ENCODE measurements around the gene SMCO3. TPM values are rescaled to one million over a fixed set of nuclear protein-coding genes. Genes with fewer than 3 reads are reported as not detected.
"Not testable (repeated sequence)": the region's sequence is repeated elsewhere in the genome, so short reads cannot be mapped to it uniquely, and the experiment has no call there.

SMCO3 gene
- polyA plus RNA-seq, 1 of the 3 experiments (the other 2 are of a cell fraction) = 0.03 TPM

- H3F3A ChIP-seq (replicated peaks; ENCODE audit: insufficient read depth) = peaks cover 23% of the 10 kb centered on the region
- H4K20me1 ChIP-seq (ENCODE audit: insufficient read depth) = peaks cover 23% of the 10 kb centered on the region; the same call in 1 of the 2 replicates
- peaks cover 9 to 54% of the 10 kb centered on the region in 2 experiments for H3K36me3 ChIP-seq (replicated peaks in 1 of 2; ENCODE audit: control insufficient read depth in 1 of 2, insufficient read depth in 2 of 2, low read length in 1 of 2)
- no peaks in the 10 kb centered on the region for H3K27me3 ChIP-seq (ENCODE audit: insufficient read depth)
- H3K9me2 ChIP-seq = 0 out of 2 replicates have a peak, but pooled peaks cover 3% of the 10 kb centered on the region
- H3K4me3 ChIP-seq (ENCODE audit: low read depth in 2 of 2, low read length in 1 of 2) = no peak overlapping the region
- H3K79me2 ChIP-seq (ENCODE audit: insufficient read depth) = peaks cover 70% of the 10 kb centered on the region
- DNase-seq = no peak
- H3K9ac ChIP-seq = no peak overlapping the region
- CTCF ChIA-PET = no interaction called here
- POLR2A ChIA-PET = no interaction called here
- no peak overlapping the region for H3K4me2 ChIP-seq
- H2AFZ ChIP-seq (ENCODE audit: low read depth) = no peak overlapping the region
- H3K27ac ChIP-seq (ENCODE audit: low read depth in 2 of 2, low read length in 1 of 2) = no peak overlapping the region
- WGBS (ENCODE audit: low lambda C conversion rate) = 98% methylated on average over 2 of the region's 2 CpGs
- TF ChIP-seq EP300 (IDR thresholded peaks at IDR 0.05; ENCODE audit: borderline replicate concordance in 1 of 2, low read depth in 1 of 2, low read length in 1 of 2) (no peak), TAF1 (IDR thresholded peaks at IDR 0.05; ENCODE audit: borderline replicate concordance, low read depth, low read length) (no peak), JUND (IDR thresholded peaks at IDR 0.05) (no peak), RFX5 (IDR thresholded peaks at IDR 0.05; ENCODE audit: low read length) (no peak), RXRA (IDR thresholded peaks at IDR 0.05; ENCODE audit: borderline replicate concordance, low read depth) (no peak), EZH2phosphoT487 (IDR thresholded peaks at IDR 0.05; ENCODE audit: borderline replicate concordance, low read depth) (no peak)
- H3K4me1 ChIP-seq (ENCODE audit: control insufficient read depth in 1 of 2, insufficient read depth in 2 of 2, low read depth in 1 of 2, low read length in 1 of 2) = peaks cover 8 to 11% of the 10 kb centered on the region in 2 experiments; a peak in 3 of 4 replicates
- H3K9me3 ChIP-seq = no peaks in the 10 kb centered on the region
Measured at GRCh38 chr12:14765398-14765797, 48.6 kb downstream of the SMCO3 start.

GRCh38 chr12:14759711-14760280 is 54.2 kb downstream of the SMCO3 start:
- Histone ChIP-seq H3K79me2 (ENCODE audit: insufficient read depth) (peaks cover 15% of the 10 kb centered on the region), H3K36me3 (replicated peaks in 1 of 2; ENCODE audit: control insufficient read depth in 1 of 2, insufficient read depth in 2 of 2, low read length in 1 of 2) (peaks cover 5 to 21% of the 10 kb centered on the region in 2 experiments)
- H3K9ac ChIP-seq; H3K9me3 ChIP-seq; CTCF ChIA-PET; H2AFZ ChIP-seq (ENCODE audit: low read depth); H3K4me1 ChIP-seq (ENCODE audit: control insufficient read depth in 1 of 2, insufficient read depth in 2 of 2, low read depth in 1 of 2, low read length in 1 of 2); DNase-seq; H3K9me2 ChIP-seq; H3K4me2 ChIP-seq; H3F3A ChIP-seq (replicated peaks; ENCODE audit: insufficient read depth); POLR2A ChIA-PET; H4K20me1 ChIP-seq (ENCODE audit: insufficient read depth); H3K27ac ChIP-seq (ENCODE audit: low read depth in 2 of 2, low read length in 1 of 2); H3K4me3 ChIP-seq (ENCODE audit: low read depth in 2 of 2, low read length in 1 of 2); H3K27me3 ChIP-seq (ENCODE audit: insufficient read depth): not testable (repeated sequence)
- 87% methylated on average over 6 of the region's 6 CpGs for WGBS (ENCODE audit: low lambda C conversion rate)

- TF ChIP-seq, protein P1, sequence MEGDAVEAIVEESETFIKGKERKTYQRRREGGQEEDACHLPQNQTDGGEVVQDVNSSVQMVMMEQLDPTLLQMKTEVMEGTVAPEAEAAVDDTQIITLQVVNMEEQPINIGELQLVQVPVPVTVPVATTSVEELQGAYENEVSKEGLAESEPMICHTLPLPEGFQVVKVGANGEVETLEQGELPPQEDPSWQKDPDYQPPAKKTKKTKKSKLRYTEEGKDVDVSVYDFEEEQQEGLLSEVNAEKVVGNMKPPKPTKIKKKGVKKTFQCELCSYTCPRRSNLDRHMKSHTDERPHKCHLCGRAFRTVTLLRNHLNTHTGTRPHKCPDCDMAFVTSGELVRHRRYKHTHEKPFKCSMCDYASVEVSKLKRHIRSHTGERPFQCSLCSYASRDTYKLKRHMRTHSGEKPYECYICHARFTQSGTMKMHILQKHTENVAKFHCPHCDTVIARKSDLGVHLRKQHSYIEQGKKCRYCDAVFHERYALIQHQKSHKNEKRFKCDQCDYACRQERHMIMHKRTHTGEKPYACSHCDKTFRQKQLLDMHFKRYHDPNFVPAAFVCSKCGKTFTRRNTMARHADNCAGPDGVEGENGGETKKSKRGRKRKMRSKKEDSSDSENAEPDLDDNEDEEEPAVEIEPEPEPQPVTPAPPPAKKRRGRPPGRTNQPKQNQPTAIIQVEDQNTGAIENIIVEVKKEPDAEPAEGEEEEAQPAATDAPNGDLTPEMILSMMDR (IDR thresholded peaks at IDR 0.05) = peak; percentile 25; the same call in 1 of the 2 replicates
- TF ChIP-seq RFX5 (IDR thresholded peaks at IDR 0.05; ENCODE audit: low read length) = no peak
- ChIA-PET POLR2A (no interaction called here), CTCF (interaction anchor here (0.8 to 1.9 kb wide), 3 partner anchors 13 to 240 kb away, joined by 3 to 7 read pairs (median 4); a partner anchor contains a TSS)
- no peak overlapping the region for H3K4me2 ChIP-seq
- H3K27me3 ChIP-seq (ENCODE audit: insufficient read depth) = no peaks in the 10 kb centered on the region
- peak; percentile 22 for DNase-seq
- H3K27ac ChIP-seq (ENCODE audit: low read depth in 2 of 2, low read length in 1 of 2) = no peak overlapping the region
- no peak overlapping the region for H2AFZ ChIP-seq (ENCODE audit: low read depth)
- H3K79me2 ChIP-seq (ENCODE audit: insufficient read depth) = no peaks in the 10 kb centered on the region
- no peaks in the 10 kb centered on the region for H3K4me1 ChIP-seq (ENCODE audit: control insufficient read depth in 1 of 2, insufficient read depth in 2 of 2, low read depth in 1 of 2, low read length in 1 of 2)
- H3K9me3 ChIP-seq = no peaks in the 10 kb centered on the region
- H3K4me3 ChIP-seq (ENCODE audit: low read depth in 2 of 2, low read length in 1 of 2) = no peak overlapping the region
- no peaks in the 10 kb centered on the region for H3F3A ChIP-seq (replicated peaks; ENCODE audit: insufficient read depth)
- H3K9me2 ChIP-seq = no peaks in the 10 kb centered on the region
- H3K36me3 ChIP-seq (replicated peaks in 1 of 2; ENCODE audit: control insufficient read depth in 1 of 2, insufficient read depth in 2 of 2, low read length in 1 of 2) = peaks cover 0 to 1% of the 10 kb centered on the region in 2 experiments
- WGBS (ENCODE audit: low lambda C conversion rate) = 75% methylated on average over 16 of the region's 17 CpGs
- H3K9ac ChIP-seq = no peak overlapping the region
- H4K20me1 ChIP-seq (ENCODE audit: insufficient read depth) = no peaks in the 10 kb centered on the region
Measured at GRCh38 chr12:14756334-14757143, 57.4 kb downstream of the SMCO3 start.

Other genes with a start within 250 kb of the SMCO3 start
- 0.03 and 0.10 TPM in 2 replicates for gene PLBD1, start 246.3 kb downstream of the SMCO3 start, polyA plus RNA-seq (2012; rRNA removed)
- not detected in 2 replicates for gene GUCY2C, start 117.6 kb downstream of the SMCO3 start, polyA plus RNA-seq (2012; rRNA removed)
- 14.7 and 18.7 TPM in 2 replicates for gene WBP11, start 10.7 kb downstream of the SMCO3 start, polyA plus RNA-seq (2012; rRNA removed)
- 0.87 and 1.0 TPM in 2 replicates for gene C12orf60, start 10.5 kb downstream of the SMCO3 start, polyA plus RNA-seq (2012; rRNA removed)
- gene ART4, start 29.3 kb upstream of the SMCO3 start, polyA plus RNA-seq (2012; rRNA removed) = not detected in 2 replicates
- gene MGP, start 71.7 kb upstream of the SMCO3 start, polyA plus RNA-seq (2012; rRNA removed) = 76.2 and 109 TPM in 2 replicates
- gene ERP27, start 124.4 kb upstream of the SMCO3 start, polyA plus RNA-seq (2012; rRNA removed) = 0.64 and 1.1 TPM in 2 replicates
- 362 and 393 TPM in 2 replicates for gene ARHGDIB, start 147.4 kb upstream of the SMCO3 start, polyA plus RNA-seq (2012; rRNA removed)
- not detected in 2 replicates for gene PDE6H, start 158.9 kb upstream of the SMCO3 start, polyA plus RNA-seq (2012; rRNA removed)

Data from SK-N-SH (cell line).